Mesenteric fat pad (tissue), 1 donor: ENCODE measurements around the gene HOXC9. TPM values are rescaled to one million over a fixed set of nuclear protein-coding genes. Genes with fewer than 3 reads are reported as not detected.

Experiments
- DNase-seq: peaks from one replicate; pipeline ENCODE4 v3.0.0-alpha.2; 2020; ENCODE audit warnings: low spot score
- total RNA-seq: library from RNA; stranded (reverse); fragmentation: NEBNext Ultra II Directional; extraction: Animal tissue kit (Norgen Biotek cat#: 25700); gene quantifications from one replicate; pipeline ENCODE4 v1.2.1, GENCODE V29; 2021
- donor health status: DM: yes; HTN: yes; CAD: no.

The HOXC9 gene
- total RNA-seq, 1 donor from 2014 or later: 0.42 TPM

DNA sequence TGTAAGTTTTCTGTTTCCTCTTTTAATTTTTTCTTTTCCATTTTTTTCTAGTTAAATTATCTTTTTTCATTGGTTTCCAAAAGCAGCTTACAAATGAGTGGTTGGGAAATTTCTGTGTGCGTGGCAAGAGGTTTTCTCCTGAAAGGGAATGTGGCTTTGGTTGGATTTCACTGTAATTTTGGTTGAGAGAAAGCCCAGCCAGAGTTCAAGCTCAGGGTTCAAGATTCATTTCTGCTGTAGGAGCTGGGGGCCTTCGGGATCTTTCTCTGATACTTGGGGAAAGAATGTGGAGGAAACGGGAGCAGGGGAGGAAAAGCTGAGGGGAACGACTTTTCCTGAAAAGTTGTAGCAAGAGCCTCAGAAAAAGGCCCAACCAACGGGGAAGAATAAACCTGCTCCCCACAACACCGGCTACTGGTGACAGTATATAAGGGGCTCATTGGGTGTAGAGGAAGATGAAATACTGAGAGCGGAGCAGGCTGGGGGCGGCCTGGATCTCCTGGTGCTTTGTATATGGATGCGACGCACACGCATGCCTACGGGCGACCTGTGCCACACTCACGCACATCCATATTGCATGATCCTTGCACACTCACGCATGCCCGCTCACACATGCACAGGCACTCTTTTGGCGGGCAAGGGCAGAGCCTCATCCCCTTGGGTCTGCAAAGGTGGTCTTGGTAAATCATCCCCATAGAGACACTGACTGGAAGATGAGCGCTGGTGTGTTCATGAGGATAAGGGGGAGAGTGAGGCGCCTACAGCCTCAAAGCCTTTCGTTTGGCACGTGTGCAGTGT is 13.1 kb upstream of the HOXC9 start:
- no peak for DNase-seq

DNA sequence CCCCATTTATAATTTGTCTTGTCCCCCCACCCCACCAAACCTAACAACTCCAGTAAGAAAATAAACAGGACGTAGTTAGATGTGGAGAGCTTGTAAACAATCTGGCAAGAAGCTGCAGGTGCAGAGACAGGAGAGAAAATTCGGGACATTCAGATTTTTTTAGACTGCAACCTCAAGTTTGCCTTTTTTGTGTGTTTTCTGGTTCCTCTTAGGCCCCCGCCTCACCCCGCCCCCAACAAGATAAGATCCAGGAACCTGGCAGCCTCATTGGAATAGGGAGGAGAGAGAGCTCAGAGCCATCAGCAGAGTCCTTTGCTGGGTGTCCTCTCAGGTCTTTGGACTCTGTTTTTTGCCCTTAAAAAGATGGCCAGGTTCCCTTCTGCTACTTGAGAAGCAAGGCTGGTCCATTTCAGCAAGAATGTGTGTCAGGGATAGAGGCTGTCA is 12.2 kb upstream of the HOXC9 start:
- DNase-seq: no peak

GRCh38 chr12:53988541-53989226 is 11.3 kb upstream of the HOXC9 start:
- no peak for DNase-seq

GRCh38 chr12:53989227-53990113 is 10.5 kb upstream of the HOXC9 start:
- DNase-seq: no peak

DNA sequence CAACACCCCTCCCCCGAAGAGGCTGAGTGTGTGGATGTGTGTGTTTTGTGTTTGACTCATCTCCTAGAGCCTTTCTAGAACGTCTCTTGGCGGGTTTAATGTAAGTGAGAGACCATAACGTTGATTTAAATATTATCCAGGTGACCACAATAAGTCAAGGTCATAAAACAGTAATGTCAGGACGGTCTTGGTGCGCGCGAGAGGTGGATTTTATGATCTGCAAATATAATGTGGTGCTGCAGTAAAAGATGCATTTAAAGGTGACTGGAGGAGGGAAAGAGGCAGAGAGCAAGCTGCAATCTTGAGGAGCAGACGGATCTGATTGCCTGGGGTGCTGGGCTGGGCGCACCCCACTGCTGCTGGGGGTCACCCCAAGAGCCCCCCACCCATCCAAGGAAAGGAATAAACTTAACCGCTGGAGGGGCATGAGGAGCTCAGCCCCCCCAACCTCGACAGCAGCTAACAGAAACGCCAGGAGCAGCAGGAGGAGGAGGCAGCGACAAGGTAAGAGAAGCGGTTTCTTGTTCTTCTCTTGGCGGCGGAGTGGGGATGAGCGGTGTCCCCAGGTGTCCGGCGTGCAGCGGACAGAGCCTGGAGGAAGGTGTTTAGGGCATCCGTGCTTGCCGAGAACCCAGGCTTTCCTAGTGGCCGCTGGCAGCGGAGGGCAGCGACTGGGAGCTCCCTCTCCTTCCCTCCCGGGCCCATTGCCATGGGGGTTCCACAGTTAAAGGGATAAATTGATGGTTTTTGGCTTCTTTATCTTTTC is 9.5 kb upstream of the HOXC9 start:
- no peak for DNase-seq

DNA sequence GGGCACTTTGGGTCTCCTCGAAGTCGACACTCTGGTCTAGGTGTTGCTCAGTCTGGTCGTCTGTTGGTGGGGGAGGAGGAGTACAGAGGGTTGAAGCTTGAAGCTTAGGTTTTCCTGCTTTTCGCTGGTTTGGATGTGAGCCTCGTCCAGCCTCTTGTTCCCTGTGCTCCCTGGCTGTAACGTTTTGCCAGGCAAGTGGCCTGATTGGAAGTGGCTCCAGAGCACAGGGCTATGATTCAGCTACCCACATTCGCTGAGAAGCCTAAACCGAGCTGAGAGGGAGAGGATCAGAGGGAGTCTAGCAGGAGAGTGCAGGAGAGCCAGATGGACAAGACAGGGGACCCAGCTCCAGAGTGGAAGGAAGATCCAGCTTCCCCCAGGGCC is 8.9 kb upstream of the HOXC9 start:
- no peak for DNase-seq

- no peak for DNase-seq
These were observed 7.5 kb upstream of the HOXC9 start for GRCh38 chr12:53992377-53992889.

GRCh38 chr12:53993162-53994008 is 6.6 kb upstream of the HOXC9 start:
- no peak for DNase-seq

GRCh38 chr12:53994009-53994263 is 6.0 kb upstream of the HOXC9 start:
- no peak for DNase-seq

- no peak for DNase-seq
These were observed 5.5 kb upstream of the HOXC9 start for GRCh38 chr12:53994264-53995001.

DNA sequence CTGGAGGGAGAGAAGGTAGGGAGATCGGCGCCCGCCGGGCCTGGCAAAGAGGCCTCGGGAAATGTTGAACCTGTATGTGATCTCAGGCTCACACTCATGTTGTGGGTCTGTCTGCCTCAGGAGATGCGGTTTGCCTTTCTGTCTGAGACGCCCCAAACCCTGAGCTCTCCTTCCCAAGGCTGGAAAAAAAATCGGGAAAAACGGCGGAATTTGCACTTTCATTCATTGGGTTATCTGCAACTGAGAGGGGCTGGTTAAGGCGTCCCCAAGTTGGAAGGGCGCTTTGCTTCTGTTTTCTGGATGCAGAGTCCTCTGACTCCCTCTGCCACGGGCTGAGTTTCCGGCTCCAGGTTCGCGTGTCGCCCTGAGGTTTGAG is 5.0 kb upstream of the HOXC9 start:
- no peak for DNase-seq

DNA sequence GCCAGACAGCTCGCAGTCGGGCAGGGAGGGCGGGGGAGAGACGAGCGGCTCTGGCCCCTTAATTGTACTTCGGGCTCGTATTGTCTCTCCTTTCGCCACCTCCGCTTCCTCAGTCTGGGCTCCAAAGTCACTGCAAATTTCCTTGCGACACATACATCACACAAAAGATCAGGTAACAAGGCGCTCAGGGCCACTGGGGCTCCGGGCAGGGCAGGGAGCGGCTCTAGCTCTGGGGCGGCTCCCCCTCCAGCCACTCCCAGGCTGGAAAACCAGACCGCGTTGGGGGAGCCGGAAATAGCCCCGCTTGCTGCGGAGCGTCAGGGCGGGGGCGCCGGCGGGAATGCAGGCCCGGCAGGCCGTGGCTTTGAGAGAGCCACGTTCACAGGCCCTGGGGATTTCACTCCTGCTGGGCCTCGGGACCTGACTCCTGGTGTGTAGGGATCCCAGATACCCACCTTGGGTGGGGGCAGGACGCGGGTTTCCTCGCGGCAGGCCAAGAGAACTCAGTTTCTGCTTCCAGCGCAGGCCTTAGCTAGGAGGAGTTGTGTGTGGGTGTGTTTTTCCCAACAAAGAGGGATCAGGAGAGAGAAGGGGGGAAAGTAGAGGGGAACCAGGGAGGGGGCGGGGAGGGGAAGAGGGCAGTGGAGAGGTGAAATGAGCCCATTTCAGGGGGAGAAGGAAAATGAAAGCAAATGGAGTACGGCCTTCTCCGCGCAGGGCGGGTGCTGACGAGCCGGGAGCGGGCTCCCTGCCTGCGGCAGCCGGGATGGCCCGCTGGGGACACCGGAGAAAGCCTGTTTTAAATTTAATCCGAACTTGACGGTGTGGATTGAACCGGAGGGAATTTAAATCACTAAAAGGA is 4.4 kb upstream of the HOXC9 start:
- no peak for DNase-seq

- DNase-seq: no peak
These were observed 3.4 kb upstream of the HOXC9 start for GRCh38 chr12:53996240-53997203.

DNA sequence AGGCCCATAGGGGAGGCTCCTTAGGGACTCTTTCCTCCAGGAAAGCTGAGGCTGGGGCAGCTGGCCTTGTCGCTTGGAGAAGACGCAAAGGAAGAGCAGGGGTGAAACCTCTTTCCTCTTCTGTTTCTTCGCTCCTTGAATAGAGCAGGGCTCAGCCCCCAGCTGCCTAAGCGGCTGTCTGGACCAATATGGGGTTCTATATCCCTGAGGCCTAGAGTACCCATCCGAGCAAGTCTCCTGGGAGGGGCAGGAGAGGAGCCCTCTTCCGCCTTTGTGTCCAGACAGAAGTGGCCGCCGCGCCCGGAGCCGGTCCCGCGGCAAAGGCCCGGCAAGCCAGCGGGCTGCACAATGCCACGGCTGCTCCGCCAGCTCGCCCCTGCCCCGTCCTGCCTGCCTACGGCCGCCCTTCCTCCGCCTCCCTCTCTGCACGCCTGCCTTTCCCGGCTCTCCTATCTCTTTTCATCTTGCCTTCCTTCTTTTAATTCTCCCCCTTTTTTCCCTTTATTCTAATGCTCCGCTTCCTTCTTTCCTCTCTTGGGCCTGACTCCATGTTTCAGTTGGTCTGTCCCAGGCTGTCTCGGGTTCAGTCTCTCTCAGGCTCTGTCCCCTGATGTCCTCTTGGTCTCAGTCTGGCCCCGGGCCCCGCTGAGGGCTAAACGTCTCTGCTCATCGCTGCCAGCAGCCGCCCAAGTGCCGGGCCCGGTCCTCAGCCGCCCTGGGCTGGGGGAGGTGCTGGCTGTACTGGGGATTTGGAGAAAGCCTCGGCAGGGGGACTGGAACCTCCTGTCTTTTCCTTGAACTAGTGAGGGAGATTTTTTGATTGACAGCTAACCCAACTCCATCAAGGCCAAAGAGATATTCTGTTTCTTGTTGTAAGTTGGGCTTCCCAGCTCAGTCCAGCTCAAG is 2.5 kb upstream of the HOXC9 start:
- no peak for DNase-seq

GRCh38 chr12:53998110-53998899 is 1.7 kb upstream of the HOXC9 start:
- DNase-seq: no peak

GRCh38 chr12:53998900-53999236 is 1.1 kb upstream of the HOXC9 start:
- DNase-seq: no peak
